AG04450 (cell line): ENCODE results near the gene CDAN1. TPM values are rescaled to one million over a fixed set of nuclear protein-coding genes. Genes with fewer than 3 reads are reported as not detected.

Experiments
- CTCF ChIA-PET: fragments of 300-600, 350-600 bp; formaldehyde crosslinking; extraction: SDS; loops from one replicate; lab custom pipeline; 2022; ENCODE audit warnings: antibody characterized with exemption, inconsistent platforms; lab: Charles Lee
- POLR2A ChIA-PET: fragments of 350-600 bp; formaldehyde crosslinking; extraction: SDS; loops from one replicate; lab custom pipeline; 2021; ENCODE audit warnings: antibody characterized with exemption, inconsistent platforms; lab: Yijun Ruan, JAX
- DNase-seq: peaks from one replicate; pipeline ENCODE4 v3.0.0-alpha.2; 2011; ENCODE audit warnings: low read depth, low spot score
- H3K27ac ChIP-seq: one replicate; pipeline ENCODE4 v1.5.1; 2012; ENCODE audit warnings: low read depth, low read length, control low read depth
- H3K27me3 ChIP-seq: one replicate; pipeline ENCODE4 v1.6.0; 2012; ENCODE audit warnings: low read length; ENCODE audit not compliant: control insufficient read depth, insufficient read depth
- H3K4me3 ChIP-seq: 2 replicates; pipeline ENCODE4 v1.5.1; 2011; ENCODE audit warnings: mild to moderate bottlenecking, low read depth, low read length, control low read depth
- H3K9me3 ChIP-seq: 2 replicates; pipeline ENCODE4 v1.5.1; 2012; ENCODE audit warnings: low read length; ENCODE audit not compliant: control insufficient read depth, insufficient read depth
- polyA plus RNA-seq: library from polyadenylated mRNA; depleted of rRNA; stranded (reverse); fragments of >200 nt; gene quantifications from 2 replicates; pipeline ENCODE4 v1.2.3, GENCODE V29; 2011
- TF ChIP-seq, protein P1 (sequence below): IDR thresholded peaks from 2 replicates; pipeline ENCODE4 v1.5.1; 2011; ENCODE audit warnings: low read depth, low read length, control low read depth, inconsistent platforms

Gene CDAN1
- polyA plus RNA-seq, 1 experiment = 3.9 TPM

DNA sequence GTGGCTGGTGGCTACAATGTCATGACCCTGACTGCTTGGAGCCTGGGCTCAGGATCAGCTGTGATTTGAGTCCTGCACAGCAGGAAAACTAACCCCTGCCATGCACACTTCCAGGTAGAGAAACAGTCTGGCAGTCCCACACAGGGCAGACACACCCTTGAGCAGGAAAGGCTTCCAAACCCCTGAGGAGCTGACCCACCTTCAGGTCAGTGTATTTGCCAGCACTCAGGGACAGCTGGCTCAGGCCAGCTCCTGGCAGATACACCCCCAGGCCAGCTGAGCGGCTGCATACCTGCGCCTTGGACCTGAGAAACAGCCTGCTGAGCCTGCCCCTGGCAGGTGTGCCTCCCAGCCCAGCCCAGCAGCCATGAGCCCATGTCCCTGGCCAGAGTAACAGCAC, 22.2 kb upstream of the CDAN1 start:
- H3K27me3 ChIP-seq = no peaks in the 10 kb centered on the region
- POLR2A ChIA-PET = no interaction called here
- no peak for DNase-seq
- H3K4me3 ChIP-seq = no peak overlapping the region
- H3K27ac ChIP-seq = no peak overlapping the region
- TF ChIP-seq, protein P1, sequence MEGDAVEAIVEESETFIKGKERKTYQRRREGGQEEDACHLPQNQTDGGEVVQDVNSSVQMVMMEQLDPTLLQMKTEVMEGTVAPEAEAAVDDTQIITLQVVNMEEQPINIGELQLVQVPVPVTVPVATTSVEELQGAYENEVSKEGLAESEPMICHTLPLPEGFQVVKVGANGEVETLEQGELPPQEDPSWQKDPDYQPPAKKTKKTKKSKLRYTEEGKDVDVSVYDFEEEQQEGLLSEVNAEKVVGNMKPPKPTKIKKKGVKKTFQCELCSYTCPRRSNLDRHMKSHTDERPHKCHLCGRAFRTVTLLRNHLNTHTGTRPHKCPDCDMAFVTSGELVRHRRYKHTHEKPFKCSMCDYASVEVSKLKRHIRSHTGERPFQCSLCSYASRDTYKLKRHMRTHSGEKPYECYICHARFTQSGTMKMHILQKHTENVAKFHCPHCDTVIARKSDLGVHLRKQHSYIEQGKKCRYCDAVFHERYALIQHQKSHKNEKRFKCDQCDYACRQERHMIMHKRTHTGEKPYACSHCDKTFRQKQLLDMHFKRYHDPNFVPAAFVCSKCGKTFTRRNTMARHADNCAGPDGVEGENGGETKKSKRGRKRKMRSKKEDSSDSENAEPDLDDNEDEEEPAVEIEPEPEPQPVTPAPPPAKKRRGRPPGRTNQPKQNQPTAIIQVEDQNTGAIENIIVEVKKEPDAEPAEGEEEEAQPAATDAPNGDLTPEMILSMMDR = no peak
- CTCF ChIA-PET = no interaction called here
- peaks cover 4% of the 10 kb centered on the region for H3K9me3 ChIP-seq

DNA sequence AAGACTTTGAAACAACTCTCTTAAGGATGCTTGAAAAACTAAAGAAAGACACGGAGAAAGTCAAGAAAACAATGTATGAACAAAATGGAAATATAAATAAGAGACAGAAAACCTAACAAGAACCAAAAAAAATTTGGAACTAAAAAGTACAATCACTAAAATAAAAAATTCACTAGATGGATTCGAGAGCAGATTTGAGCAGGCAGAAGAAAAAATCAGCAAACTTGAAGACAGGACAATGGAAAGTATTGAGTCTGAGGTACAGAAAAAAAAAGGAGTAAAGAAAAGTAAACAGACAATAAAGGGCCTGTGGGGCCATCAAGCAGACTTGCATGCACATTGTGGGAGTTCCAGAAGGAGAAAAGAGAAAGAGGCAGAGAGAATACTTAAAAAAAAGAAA, 13.4 kb upstream of the CDAN1 start:
- Histone ChIP-seq H3K4me3 (no peak overlapping the region), H3K9me3 (no peaks in the 10 kb centered on the region; the same call in 1 of the 2 replicates), H3K27me3 (no peaks in the 10 kb centered on the region), H3K27ac (no peak overlapping the region)
- TF ChIP-seq, protein P1 = no peak
- DNase-seq = no peak
- ChIA-PET CTCF (no interaction called here), POLR2A (interaction anchor here (0.5 kb wide), 1 partner anchor 174 kb away, joined by 3 read pairs; no protein-coding TSS in a partner anchor)

DNA sequence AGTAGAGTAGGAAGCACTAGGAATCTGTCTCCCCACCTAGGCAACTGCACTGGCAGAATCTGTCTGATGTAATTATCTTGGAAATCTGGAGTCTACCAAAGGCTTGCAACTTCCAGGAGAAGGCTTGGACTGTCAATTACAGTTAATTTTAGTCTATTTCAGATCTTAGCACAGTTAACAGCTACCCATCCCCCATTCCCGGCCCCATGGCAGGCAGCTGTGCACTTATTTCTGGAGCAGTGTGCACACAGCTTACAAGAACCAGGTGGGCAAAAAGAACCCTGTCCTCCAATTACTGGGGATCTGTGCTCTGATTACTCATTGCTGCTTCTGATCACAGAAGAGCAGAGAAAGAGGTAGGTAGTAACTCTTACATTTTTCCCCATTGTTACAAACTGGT, 12.3 kb upstream of the CDAN1 start:
- peak overlapping the region; percentile 42 for H3K27ac ChIP-seq
- CTCF ChIA-PET = interaction anchor here (0.6 kb wide), 1 partner anchor 74 kb away, joined by 4 read pairs; no protein-coding TSS in a partner anchor

DNA sequence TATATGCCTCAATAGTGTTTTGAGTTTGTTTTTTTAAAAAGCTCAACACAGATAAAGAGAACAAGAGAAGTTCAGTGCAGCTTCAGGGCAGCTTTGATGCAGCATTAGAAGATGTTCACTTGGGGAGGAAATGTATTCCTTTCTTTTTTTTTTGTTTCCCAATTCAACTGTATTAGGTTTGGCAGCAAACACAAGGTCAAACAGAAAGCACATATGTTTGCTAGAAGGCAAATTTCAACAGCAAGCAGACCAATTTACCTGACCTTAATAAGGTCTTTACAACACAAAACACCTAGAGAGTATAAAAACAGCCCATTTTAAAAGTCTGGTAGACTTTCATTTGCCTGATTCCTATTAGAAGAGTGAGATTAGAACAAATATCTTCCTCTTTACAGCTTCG, 7.3 kb upstream of the CDAN1 start:
- H3K27ac ChIP-seq = no peak overlapping the region
- no peaks in the 10 kb centered on the region for H3K27me3 ChIP-seq
- POLR2A ChIA-PET = no interaction called here
- DNase-seq = no peak
- CTCF ChIA-PET = interaction anchor here (1.1 kb wide), 1 partner anchor 182 kb away, joined by 4 read pairs; no protein-coding TSS in a partner anchor
- H3K4me3 ChIP-seq = no peak overlapping the region
- no peaks in the 10 kb centered on the region; the same call in 1 of the 2 replicates for H3K9me3 ChIP-seq
- TF ChIP-seq, protein P1 = no peak

More for the DNA sequence above, 12.3 kb upstream of the CDAN1 start:
- no peaks in the 10 kb centered on the region; the same call in 1 of the 2 replicates for H3K9me3 ChIP-seq
- TF ChIP-seq, protein P1 = no peak
- POLR2A ChIA-PET = no interaction called here
- DNase-seq = no peak
- no peaks in the 10 kb centered on the region for H3K27me3 ChIP-seq
- H3K4me3 ChIP-seq = no peak overlapping the region

DNA sequence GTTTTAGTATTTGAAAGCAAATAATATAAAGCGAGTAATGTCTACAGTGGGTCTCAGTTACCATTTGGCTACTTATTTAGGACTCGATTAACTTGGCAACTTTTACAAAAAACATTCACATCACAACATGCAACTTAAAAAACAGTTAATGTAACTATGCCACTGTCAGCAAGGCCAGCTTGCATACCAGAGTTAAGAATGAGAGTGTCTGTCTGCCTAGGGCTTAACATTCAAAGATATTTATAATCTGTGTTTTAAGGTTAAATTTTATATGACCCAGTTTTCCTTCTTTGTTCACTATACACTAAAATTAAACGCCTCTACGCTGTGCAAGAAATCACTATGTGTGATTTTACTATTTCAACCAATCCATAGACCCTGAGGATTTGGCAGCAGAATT, 5.2 kb upstream of the CDAN1 start:
- H3K9me3 ChIP-seq = no peaks in the 10 kb centered on the region
- CTCF ChIA-PET = no interaction called here
- no peak overlapping the region for H3K4me3 ChIP-seq
- no peaks in the 10 kb centered on the region for H3K27me3 ChIP-seq
- POLR2A ChIA-PET = no interaction called here
- no peak for DNase-seq
- H3K27ac ChIP-seq = no peak overlapping the region
- TF ChIP-seq, protein P1 = no peak
